Right lobe of liver (tissue), 4 donors: ENCODE measurements around the gene IL12A.

ENCODE experiments used
- POLR2A ChIP-seq: fragments of 450-650 bp; IDR thresholded peaks from one replicate; pipeline ENCODE4 v1.6.1; 2017; ENCODE audit warnings: antibody characterized with exemption, mild to moderate bottlenecking
- TF ChIP-seq, protein P1 (sequence below), 4 donors: fragments of 200-600 bp in 3 of 4; fragments of 450-650 bp in 1 of 4; IDR thresholded peaks; one replicate each; pipeline versions ENCODE4 v1.5.1 to v1.8.0; 2016 to 2022; ENCODE audit warnings: antibody characterized with exemption in 4 of 4, mild to moderate bottlenecking in 2 of 4
- donor health status: DM: no; HTN: no; CAD: no.
- donor health status: DM: no; HTN: no; CAD: no.
- donor health status: DM: no; HTN: yes; CAD: no.

DNA sequence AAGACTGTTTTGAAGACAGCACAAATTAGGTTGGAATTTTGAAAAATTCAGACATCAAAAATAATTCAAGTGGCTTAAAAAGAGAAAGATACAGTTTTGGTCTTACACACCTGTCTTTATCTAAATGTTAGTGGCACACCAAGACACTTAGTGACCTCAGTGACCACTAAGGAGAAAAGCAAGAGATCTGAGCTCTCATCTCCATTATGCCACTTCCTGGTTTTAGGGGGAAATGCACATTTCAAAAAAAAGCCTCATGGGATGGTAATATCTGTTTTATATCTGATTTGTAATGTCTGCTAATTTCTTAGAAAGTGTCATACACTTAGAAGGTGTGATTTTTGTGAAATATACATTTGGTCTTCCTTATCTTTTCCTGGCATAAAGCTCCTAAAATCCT is 16.4 kb downstream of the IL12A start:
- TF ChIP-seq, protein P1, sequence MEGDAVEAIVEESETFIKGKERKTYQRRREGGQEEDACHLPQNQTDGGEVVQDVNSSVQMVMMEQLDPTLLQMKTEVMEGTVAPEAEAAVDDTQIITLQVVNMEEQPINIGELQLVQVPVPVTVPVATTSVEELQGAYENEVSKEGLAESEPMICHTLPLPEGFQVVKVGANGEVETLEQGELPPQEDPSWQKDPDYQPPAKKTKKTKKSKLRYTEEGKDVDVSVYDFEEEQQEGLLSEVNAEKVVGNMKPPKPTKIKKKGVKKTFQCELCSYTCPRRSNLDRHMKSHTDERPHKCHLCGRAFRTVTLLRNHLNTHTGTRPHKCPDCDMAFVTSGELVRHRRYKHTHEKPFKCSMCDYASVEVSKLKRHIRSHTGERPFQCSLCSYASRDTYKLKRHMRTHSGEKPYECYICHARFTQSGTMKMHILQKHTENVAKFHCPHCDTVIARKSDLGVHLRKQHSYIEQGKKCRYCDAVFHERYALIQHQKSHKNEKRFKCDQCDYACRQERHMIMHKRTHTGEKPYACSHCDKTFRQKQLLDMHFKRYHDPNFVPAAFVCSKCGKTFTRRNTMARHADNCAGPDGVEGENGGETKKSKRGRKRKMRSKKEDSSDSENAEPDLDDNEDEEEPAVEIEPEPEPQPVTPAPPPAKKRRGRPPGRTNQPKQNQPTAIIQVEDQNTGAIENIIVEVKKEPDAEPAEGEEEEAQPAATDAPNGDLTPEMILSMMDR (IDR thresholded peaks at IDR 0.05), result no peak
- no peak for TF ChIP-seq POLR2A
